ENCODE measurements around the gene ST6GALNAC1.

DNA sequence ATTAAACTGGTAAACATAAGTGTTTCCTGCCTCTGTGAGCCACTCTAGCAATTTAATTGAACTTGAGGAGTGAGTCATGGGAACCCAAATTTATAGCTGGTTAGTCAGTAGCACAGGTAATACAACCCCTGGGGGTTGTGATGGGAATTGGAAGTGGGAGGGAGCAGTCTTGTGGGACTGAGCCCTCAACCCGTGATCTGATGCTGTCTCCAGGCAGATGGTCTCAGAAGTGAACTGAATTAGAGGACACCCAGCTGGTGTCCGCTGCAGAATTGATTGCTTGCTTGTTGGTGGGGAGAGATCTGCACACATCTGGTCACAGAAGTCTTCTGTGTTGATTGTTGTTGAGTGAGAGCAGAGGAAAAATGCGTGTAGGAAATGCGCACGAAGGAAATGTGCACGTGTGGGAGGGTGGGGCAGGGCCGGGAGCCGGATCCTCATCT, 50.2 kb downstream of the ST6GALNAC1 start:
- no peak for TF ChIP-seq POLR2A (IDR thresholded peaks at IDR 0.05)
- TF ChIP-seq, protein P1, sequence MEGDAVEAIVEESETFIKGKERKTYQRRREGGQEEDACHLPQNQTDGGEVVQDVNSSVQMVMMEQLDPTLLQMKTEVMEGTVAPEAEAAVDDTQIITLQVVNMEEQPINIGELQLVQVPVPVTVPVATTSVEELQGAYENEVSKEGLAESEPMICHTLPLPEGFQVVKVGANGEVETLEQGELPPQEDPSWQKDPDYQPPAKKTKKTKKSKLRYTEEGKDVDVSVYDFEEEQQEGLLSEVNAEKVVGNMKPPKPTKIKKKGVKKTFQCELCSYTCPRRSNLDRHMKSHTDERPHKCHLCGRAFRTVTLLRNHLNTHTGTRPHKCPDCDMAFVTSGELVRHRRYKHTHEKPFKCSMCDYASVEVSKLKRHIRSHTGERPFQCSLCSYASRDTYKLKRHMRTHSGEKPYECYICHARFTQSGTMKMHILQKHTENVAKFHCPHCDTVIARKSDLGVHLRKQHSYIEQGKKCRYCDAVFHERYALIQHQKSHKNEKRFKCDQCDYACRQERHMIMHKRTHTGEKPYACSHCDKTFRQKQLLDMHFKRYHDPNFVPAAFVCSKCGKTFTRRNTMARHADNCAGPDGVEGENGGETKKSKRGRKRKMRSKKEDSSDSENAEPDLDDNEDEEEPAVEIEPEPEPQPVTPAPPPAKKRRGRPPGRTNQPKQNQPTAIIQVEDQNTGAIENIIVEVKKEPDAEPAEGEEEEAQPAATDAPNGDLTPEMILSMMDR (IDR thresholded peaks at IDR 0.05) = no peak
